NB4 (cell line): ENCODE data around the gene CUX1.

ENCODE experiments used
- CTCF ChIP-seq: IDR thresholded peaks from one replicate; pipeline ENCODE4 v1.5.1; 2012; ENCODE audit warnings: low read depth, low read length
- MAX ChIP-seq: IDR thresholded peaks from 2 replicates; pipeline ENCODE4 v1.6.1; 2011; ENCODE audit warnings: low read depth, low read length
- MYC ChIP-seq: IDR thresholded peaks from 2 replicates; pipeline ENCODE4 v1.6.1; 2011; ENCODE audit warnings: low read depth, low read length
- POLR2A ChIP-seq: IDR thresholded peaks from 2 replicates; pipeline ENCODE4 v1.6.1; 2011; ENCODE audit warnings: mild to moderate bottlenecking; ENCODE audit not compliant: insufficient read length; ENCODE audit errors: extremely low read depth

GRCh38 chr7:101860316-101861217, 43.1 kb downstream of the CUX1 start:
- TF ChIP-seq CTCF (no peak), POLR2A (no peak), MYC (no peak), MAX (no peak)
